Activated naive CD8-positive, alpha-beta T cell treated with anti-CD3 and anti-CD28 coated beads, Interleukin-2, amount 10 ng/mL, durations not matched to agents 7 days and 5 days (primary cell): ENCODE results near the gene THRA. TPM values are rescaled to one million over a fixed set of nuclear protein-coding genes. Genes with fewer than 3 reads are reported as not detected.
A peak's percentile ranks its signal among the peaks of the same experiment; 100 is the strongest.

Source experiments
- ATAC-seq: fragments of 150-1000 bp; cut with Tn5 transposase; one replicate; pipeline ENCODE4 v1.10.0; 2021; ENCODE audit warnings: low read depth, moderate library complexity
- POLR2A ChIA-PET: fragments of 350-600 bp; sonication (Branson Sonifier 250); formaldehyde crosslinking; loops from one replicate; lab custom pipeline; 2021; ENCODE audit warnings: antibody characterized with exemption; lab: Charles Lee
- DNase-seq: peaks from one replicate; pipeline ENCODE4 v3.0.0; 2021
- H3K27ac Mint-ChIP-seq: one replicate; pipeline ENCODE4 v1.8.0; 2022; ENCODE audit warnings: mild to moderate bottlenecking, mixed read lengths
- H3K27me3 Mint-ChIP-seq: one replicate; pipeline ENCODE4 v1.8.0; 2022; ENCODE audit warnings: mild to moderate bottlenecking, moderate library complexity, mixed read lengths
- H3K36me3 Mint-ChIP-seq: one replicate; pipeline ENCODE4 v1.8.0; 2021; ENCODE audit warnings: mild to moderate bottlenecking, mixed read lengths
- H3K4me1 Mint-ChIP-seq: one replicate; pipeline ENCODE4 v1.8.0; 2021; ENCODE audit warnings: mixed read lengths
- H3K4me3 Mint-ChIP-seq: one replicate; pipeline ENCODE4 v1.8.0; 2022; ENCODE audit warnings: mild to moderate bottlenecking, moderate library complexity, mixed read lengths
- H3K9me3 Mint-ChIP-seq: one replicate; pipeline ENCODE4 v1.8.0; 2021; ENCODE audit warnings: mixed read lengths
- total RNA-seq, 2 experiments: library from RNA; stranded (reverse); gene quantifications; one replicate each; pipeline ENCODE4 v1.2.3, GENCODE V29; 2021

Gene THRA
- total RNA-seq, 2 experiments from 2014 or later, result 19.9 to 20.3 TPM

GRCh38 chr17:40115101-40115436, 52.3 kb downstream of the THRA start:
- POLR2A ChIA-PET, result interaction anchor here (0.5 to 3.0 kb wide), 4 partner anchors 9 to 76 kb away, joined by 3 to 45 read pairs (median 13); partner anchors contain the start of gene MSL1
- no peaks in the 10 kb centered on the region for H3K27me3 Mint-ChIP-seq
- H3K4me1 Mint-ChIP-seq, result peaks cover 40% of the 10 kb centered on the region
- no peak for ATAC-seq
- H3K4me3 Mint-ChIP-seq, result no peak overlapping the region
- H3K27ac Mint-ChIP-seq, result no peak overlapping the region
- H3K36me3 Mint-ChIP-seq, result no peaks in the 10 kb centered on the region
- H3K9me3 Mint-ChIP-seq, result no peaks in the 10 kb centered on the region
- DNase-seq, result no peak

- Mint-ChIP-seq H3K27me3 (no peaks in the 10 kb centered on the region), H3K4me1 (peaks cover 33% of the 10 kb centered on the region), H3K27ac (peak within 1 kb of the TSS; percentile 75), H3K36me3 (peaks cover 17% of the 10 kb centered on the region), H3K4me3 (peak within 1 kb of the TSS; percentile 81), H3K9me3 (no peaks in the 10 kb centered on the region)
- DNase-seq (peak; percentile 91), ATAC-seq (peak; percentile 60)
- POLR2A ChIA-PET, result interaction anchor here (0.7 to 5.6 kb wide), 8 partner anchors 8 to 141 kb away, joined by 3 to 48 read pairs (median 10); partner anchors contain the start of genes CASC3, NR1D1, PSMD3 and WIPF2
These were observed 58.7 kb downstream of the THRA start, which contains the start of gene MSL1 for GRCh38 chr17:40121181-40122135. TSS of gene MSL1 (plus strand) at chr17:40121971. CDS start at chr17:40122613, 642 bp downstream.

- peaks cover 34% of the 10 kb centered on the region for H3K4me1 Mint-ChIP-seq
- peak overlapping the region; percentile 58 for H3K4me3 Mint-ChIP-seq
- H3K36me3 Mint-ChIP-seq, result peaks cover 20% of the 10 kb centered on the region
- no peaks in the 10 kb centered on the region for H3K27me3 Mint-ChIP-seq
- DNase-seq (peak; percentile 68), ATAC-seq (peak; percentile 33)
- no peaks in the 10 kb centered on the region for H3K9me3 Mint-ChIP-seq
- POLR2A ChIA-PET, result interaction anchor here (0.7 to 5.6 kb wide), 13 partner anchors 9 to 166 kb away, joined by 3 to 48 read pairs (median 6); partner anchors contain the start of genes CASC3, CDC6, CSF3 and NR1D1
- H3K27ac Mint-ChIP-seq, result no peak overlapping the region
These were observed 59.6 kb downstream of the THRA start for GRCh38 chr17:40122136-40122998.

- POLR2A ChIA-PET, result interaction anchor here (0.6 to 5.6 kb wide), 18 partner anchors 10 to 1807 kb away, joined by 3 to 48 read pairs (median 5); partner anchors contain the start of genes CASC3, CDC6, CSF3 and NR1D1
- DNase-seq (peak; percentile 65), ATAC-seq (peak; percentile 21)
- Mint-ChIP-seq H3K4me1 (peaks cover 33% of the 10 kb centered on the region), H3K4me3 (peak overlapping the region; percentile 93), H3K9me3 (no peaks in the 10 kb centered on the region), H3K27ac (peak overlapping the region; percentile 89), H3K36me3 (peaks cover 23% of the 10 kb centered on the region), H3K27me3 (no peaks in the 10 kb centered on the region)
These were observed 60.4 kb downstream of the THRA start for GRCh38 chr17:40122999-40123810.

- POLR2A ChIA-PET, result interaction anchor here (0.6 to 5.6 kb wide), 13 partner anchors 10 to 1807 kb away, joined by 3 to 48 read pairs (median 5); partner anchors contain the start of genes CASC3, CDC6, ODAD4 and PSMD3
- H3K27me3 Mint-ChIP-seq, result no peaks in the 10 kb centered on the region
- peaks cover 23% of the 10 kb centered on the region for H3K36me3 Mint-ChIP-seq
- H3K4me1 Mint-ChIP-seq, result peaks cover 30% of the 10 kb centered on the region
- H3K9me3 Mint-ChIP-seq, result no peaks in the 10 kb centered on the region
- ATAC-seq (no peak), DNase-seq (no peak)
- peak overlapping the region; percentile 93 for H3K4me3 Mint-ChIP-seq
- peak overlapping the region; percentile 89 for H3K27ac Mint-ChIP-seq
These were observed 61.0 kb downstream of the THRA start for GRCh38 chr17:40123811-40124114.

- peaks cover 28% of the 10 kb centered on the region for H3K4me1 Mint-ChIP-seq
- H3K4me3 Mint-ChIP-seq, result peak overlapping the region; percentile 93
These were observed 61.7 kb downstream of the THRA start for GRCh38 chr17:40124279-40125141.

GRCh38 chr17:40129498-40129897, 66.7 kb downstream of the THRA start:
- Mint-ChIP-seq H3K27ac (no peak overlapping the region), H3K27me3 (no peaks in the 10 kb centered on the region), H3K9me3 (no peaks in the 10 kb centered on the region), H3K36me3 (peaks cover 48% of the 10 kb centered on the region), H3K4me3 (no peak overlapping the region), H3K4me1 (peaks cover 15% of the 10 kb centered on the region)
- DNase-seq (no peak), ATAC-seq (no peak)
- POLR2A ChIA-PET, result no interaction called here

More at GRCh38 chr17:40124279-40125141, 61.7 kb downstream of the THRA start:
- peaks cover 28% of the 10 kb centered on the region for H3K36me3 Mint-ChIP-seq
- peak overlapping the region; percentile 59 for H3K27ac Mint-ChIP-seq
- no peaks in the 10 kb centered on the region for H3K9me3 Mint-ChIP-seq
- POLR2A ChIA-PET, result interaction anchor here (0.7 to 5.6 kb wide), 8 partner anchors 9 to 164 kb away, joined by 3 to 48 read pairs (median 6); partner anchors contain the start of genes CASC3, CDC6 and WIPF2
- ATAC-seq (no peak), DNase-seq (no peak)
- no peaks in the 10 kb centered on the region for H3K27me3 Mint-ChIP-seq

GRCh38 chr17:40130352-40131042, 67.7 kb downstream of the THRA start:
- ATAC-seq (no peak), DNase-seq (no peak)
- Mint-ChIP-seq H3K9me3 (no peaks in the 10 kb centered on the region), H3K27ac (no peak overlapping the region), H3K4me3 (no peak overlapping the region), H3K36me3 (peaks cover 46% of the 10 kb centered on the region), H3K4me1 (peaks cover 11% of the 10 kb centered on the region), H3K27me3 (no peaks in the 10 kb centered on the region)
- POLR2A ChIA-PET, result interaction anchor here (1.1 kb wide), 1 partner anchor 10 kb away, joined by 3 read pairs; the partner anchor contains the start of gene CASC3

GRCh38 chr17:40134184-40134583, 71.4 kb downstream of the THRA start:
- no peak overlapping the region for H3K27ac Mint-ChIP-seq

GRCh38 chr17:40135817-40136216, 73.1 kb downstream of the THRA start:
- Mint-ChIP-seq H3K36me3 (peaks cover 30% of the 10 kb centered on the region), H3K4me3 (no peak overlapping the region), H3K27ac (peak overlapping the region; percentile 35), H3K4me1 (peaks cover 16% of the 10 kb centered on the region), H3K27me3 (no peaks in the 10 kb centered on the region), H3K9me3 (no peaks in the 10 kb centered on the region)
- ATAC-seq (no peak), DNase-seq (no peak)
- POLR2A ChIA-PET, result no interaction called here

More at GRCh38 chr17:40134184-40134583, 71.4 kb downstream of the THRA start:
- H3K4me3 Mint-ChIP-seq, result no peak overlapping the region
- H3K36me3 Mint-ChIP-seq, result peaks cover 45% of the 10 kb centered on the region
- ATAC-seq, result no peak
- H3K4me1 Mint-ChIP-seq, result peaks cover 13% of the 10 kb centered on the region
- DNase-seq, result no peak
- no peaks in the 10 kb centered on the region for H3K27me3 Mint-ChIP-seq
- H3K9me3 Mint-ChIP-seq, result no peaks in the 10 kb centered on the region
- POLR2A ChIA-PET, result interaction anchor here (0.8 to 3.4 kb wide), 2 partner anchors 11 to 20 kb away, joined by 3 to 23 read pairs; partner anchors contain the start of gene MSL1

GRCh38 chr17:40139566-40140058, 76.8 kb downstream of the THRA start:
- Mint-ChIP-seq H3K4me3 (peak overlapping the region; percentile 99), H3K27me3 (no peaks in the 10 kb centered on the region), H3K36me3 (peaks cover 24% of the 10 kb centered on the region), H3K4me1 (peaks cover 28% of the 10 kb centered on the region), H3K9me3 (no peaks in the 10 kb centered on the region), H3K27ac (peak overlapping the region; percentile 97)
- ATAC-seq, result peak; percentile 1
- DNase-seq, result peak; percentile 38
- POLR2A ChIA-PET, result interaction anchor here (0.7 to 5.6 kb wide), 10 partner anchors 13 to 502 kb away, joined by 3 to 48 read pairs (median 4); partner anchors contain the start of genes MSL1 and STARD3
